Liver (tissue), 9 donors: Measurements from ENCODE around the gene THOP1. TPM values are rescaled to one million over a fixed set of nuclear protein-coding genes. Genes with fewer than 3 reads are reported as not detected.

Source experiments
- DNase-seq: peaks from one replicate; pipeline ENCODE4 v3.0.0-alpha.2; 2017; ENCODE audit warnings: low spot score
- H3K27ac ChIP-seq, 2 donors: one replicate each; pipeline ENCODE4 v1.7.0; 2013; ENCODE audit warnings: inconsistent platforms in 2 of 2, low read length in 2 of 2, control low read depth in 1 of 2, low read depth in 1 of 2, mild to moderate bottlenecking in 1 of 2
- H3K27me3 ChIP-seq, 4 donors: one replicate each; pipeline versions ENCODE4 v1.6.1 to v1.7.0; 2013; ENCODE audit warnings: low read length in 3 of 4, inconsistent platforms in 1 of 4, mild to moderate bottlenecking in 1 of 4, moderate library complexity in 1 of 4; ENCODE audit not compliant: control insufficient read depth in 4 of 4, insufficient read depth in 4 of 4
- H3K36me3 ChIP-seq, 4 donors: one replicate each; pipeline versions ENCODE4 v1.6.1 to v1.7.0; 2013; ENCODE audit warnings: low read length in 3 of 4, mild to moderate bottlenecking in 3 of 4, low read depth in 1 of 4, moderate library complexity in 1 of 4; ENCODE audit not compliant: control insufficient read depth in 4 of 4, insufficient read depth in 3 of 4
- H3K4me1 ChIP-seq, 4 donors: one replicate each; pipeline versions ENCODE4 v1.6.1 to v1.7.0; 2013; ENCODE audit warnings: low read length in 3 of 4, mild to moderate bottlenecking in 3 of 4, moderate library complexity in 1 of 4; ENCODE audit not compliant: control insufficient read depth in 4 of 4, insufficient read depth in 4 of 4
- H3K4me3 ChIP-seq, 3 donors: one replicate each; pipeline versions ENCODE4 v1.6.1 to v1.7.0; 2013; ENCODE audit warnings: low read length in 3 of 3, control low read depth in 1 of 3, low read depth in 1 of 3, mild to moderate bottlenecking in 1 of 3
- H3K9ac ChIP-seq, 2 donors: one replicate each; pipeline ENCODE4 v1.7.0; 2013; ENCODE audit warnings: low read length in 2 of 2, mild to moderate bottlenecking in 2 of 2, moderate library complexity in 2 of 2, control low read depth in 1 of 2, low read depth in 1 of 2
- H3K9me3 ChIP-seq, 4 donors: one replicate each; pipeline versions ENCODE4 v1.6.1 to v1.7.0; 2013; ENCODE audit warnings: low read length in 3 of 4; ENCODE audit not compliant: control insufficient read depth in 4 of 4
- CTCF ChIP-seq: fragments of 150-350 bp; IDR thresholded peaks from 2 replicates; pipeline ENCODE4 v1.5.1; 2017; ENCODE audit warnings: improper control_type of control experiment, low read depth, low read length; ENCODE audit not compliant: missing input control
- EGR1 ChIP-seq, 2 donors: IDR thresholded peaks; 2 replicates each; pipeline ENCODE4 v1.6.1; 2016 to 2018; ENCODE audit warnings: antibody characterized with exemption in 2 of 2, low read depth in 2 of 2
- FOXA1 ChIP-seq: IDR thresholded peaks from 2 replicates; pipeline ENCODE4 v1.6.1; 2016; ENCODE audit warnings: antibody characterized with exemption
- FOXA2 ChIP-seq: IDR thresholded peaks from 2 replicates; pipeline ENCODE4 v1.6.1; 2016; ENCODE audit warnings: antibody characterized with exemption
- GABPA ChIP-seq, 2 donors: IDR thresholded peaks in 1 of 2; conservative IDR thresholded peaks in 1 of 2; 2 replicates each; pipeline ENCODE4 v1.6.1; 2016; ENCODE audit warnings: antibody characterized with exemption in 2 of 2, mild to moderate bottlenecking in 1 of 2, moderate library complexity in 1 of 2
- HNF4A ChIP-seq, 2 donors: conservative IDR thresholded peaks; 2 replicates each; pipeline ENCODE4 v1.6.1; 2016; ENCODE audit warnings: antibody characterized with exemption in 2 of 2, mild to moderate bottlenecking in 2 of 2
- HNF4G ChIP-seq: IDR thresholded peaks from 2 replicates; pipeline ENCODE4 v1.6.1; 2016; ENCODE audit warnings: antibody characterized with exemption
- JUND ChIP-seq, 2 donors: IDR thresholded peaks; 2 replicates each; pipeline ENCODE4 v1.6.1; 2016; ENCODE audit warnings: antibody characterized with exemption in 2 of 2
- NR2F2 ChIP-seq: IDR thresholded peaks from 2 replicates; pipeline ENCODE4 v1.6.1; 2016; ENCODE audit warnings: antibody characterized with exemption
- RAD21 ChIP-seq, 2 donors: IDR thresholded peaks; 2 replicates each; pipeline ENCODE4 v1.6.1; 2016; ENCODE audit warnings: antibody characterized with exemption in 2 of 2, mild to moderate bottlenecking in 2 of 2
- RXRA ChIP-seq, 2 donors: IDR thresholded peaks; 2 replicates each; pipeline ENCODE4 v1.6.1; 2017 to 2018; ENCODE audit warnings: antibody characterized with exemption in 2 of 2, mild to moderate bottlenecking in 1 of 2
- SP1 ChIP-seq: IDR thresholded peaks from 2 replicates; pipeline ENCODE4 v1.6.1; 2018; ENCODE audit warnings: antibody characterized with exemption, mild to moderate bottlenecking
- TAF1 ChIP-seq: conservative IDR thresholded peaks from 2 replicates; pipeline ENCODE4 v1.6.1; 2016; ENCODE audit warnings: antibody characterized with exemption, mild to moderate bottlenecking
- YY1 ChIP-seq: IDR thresholded peaks from 2 replicates; pipeline ENCODE4 v1.6.1; 2016; ENCODE audit warnings: antibody characterized with exemption, mild to moderate bottlenecking
- WGBS: extraction: QIAGEN DNeasy Blood & Tissue Kit; methylation state at CpG from one replicate; pipeline ENCODE4 v1.1.7; 2013; 5-methylcytosine and 5-hydroxymethylcytosine counted together
- polyA plus RNA-seq, 2 donors: library from polyadenylated mRNA; stranded (reverse) in 1 of 2; unstranded in 1 of 2; fragments of 200-250 nt in 1 of 2; fragments of >200 nt in 1 of 2; fragmentation: Nextera tagmentation in 1 of 2; extraction: Ambion mirVana in 1 of 2; gene quantifications; one replicate each; pipeline versions ENCODE4 v1.2.1 to v1.2.3, GENCODE V29; 2013 to 2015
- total RNA-seq, 2 donors: library from RNA; depleted of rRNA; stranded (reverse); fragments of >200 nt; gene quantifications; one replicate each; pipeline ENCODE4 v1.2.3, GENCODE V29; 2014
- TF ChIP-seq, protein P1 (sequence below): IDR thresholded peaks from 2 replicates; pipeline ENCODE4 v1.6.1; 2016; ENCODE audit warnings: antibody characterized with exemption
- TF ChIP-seq, protein P2 (sequence below): IDR thresholded peaks from 2 replicates; pipeline ENCODE4 v1.6.1; 2016; ENCODE audit warnings: antibody characterized with exemption
- TF ChIP-seq, protein P3 (sequence below): IDR thresholded peaks from 2 replicates; pipeline ENCODE4 v1.6.1; 2016; ENCODE audit warnings: antibody characterized with exemption
- TF ChIP-seq, protein P4 (sequence below): IDR thresholded peaks from 2 replicates; pipeline ENCODE4 v1.6.1; 2016; ENCODE audit warnings: antibody characterized with exemption, mild to moderate bottlenecking
- donor health status: healthy.
- donor health status: healthy.
- donor health status: healthy.
- donor health status: healthy.
- donor health status: healthy.

The THOP1 gene
- total and polyA plus RNA-seq, 4 donors, result 39.1 to 56.2 (median 44.7) TPM

DNA sequence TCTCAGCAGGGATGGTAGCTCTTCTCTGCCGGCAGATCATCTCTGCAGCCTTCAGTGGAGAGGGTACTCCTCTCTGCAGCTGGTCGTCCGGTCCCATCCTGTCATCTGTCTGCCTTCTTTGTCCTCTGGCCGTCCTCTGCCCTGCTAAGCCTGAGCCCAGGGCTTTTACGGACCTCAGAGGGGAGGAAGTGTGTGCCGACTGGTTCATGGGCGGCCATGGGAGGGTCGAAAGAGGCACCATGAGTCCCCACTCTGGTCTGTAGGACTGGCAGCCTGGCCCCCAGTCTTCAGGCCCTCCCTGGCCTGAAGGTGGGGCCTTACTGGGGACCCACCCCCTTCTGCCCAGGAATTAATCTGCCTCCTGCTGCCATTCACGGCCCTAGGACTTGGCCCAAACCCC, 38.3 kb downstream of the THOP1 start:
- TF ChIP-seq, protein P1, sequence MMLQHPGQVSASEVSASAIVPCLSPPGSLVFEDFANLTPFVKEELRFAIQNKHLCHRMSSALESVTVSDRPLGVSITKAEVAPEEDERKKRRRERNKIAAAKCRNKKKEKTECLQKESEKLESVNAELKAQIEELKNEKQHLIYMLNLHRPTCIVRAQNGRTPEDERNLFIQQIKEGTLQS, result no peak
- TF ChIP-seq HNF4G (no peak), FOXA1 (no peak), SP1 (no peak), RAD21 (IDR thresholded peaks at IDR 0.05) (no peak), FOXA2 (no peak)
- TF ChIP-seq, protein P2, sequence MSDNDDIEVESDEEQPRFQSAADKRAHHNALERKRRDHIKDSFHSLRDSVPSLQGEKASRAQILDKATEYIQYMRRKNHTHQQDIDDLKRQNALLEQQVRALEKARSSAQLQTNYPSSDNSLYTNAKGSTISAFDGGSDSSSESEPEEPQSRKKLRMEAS, result no peak
- no peaks in the 10 kb centered on the region for H3K27me3 ChIP-seq
- 87% methylated on average over 9 of the region's 9 CpGs for WGBS

DNA sequence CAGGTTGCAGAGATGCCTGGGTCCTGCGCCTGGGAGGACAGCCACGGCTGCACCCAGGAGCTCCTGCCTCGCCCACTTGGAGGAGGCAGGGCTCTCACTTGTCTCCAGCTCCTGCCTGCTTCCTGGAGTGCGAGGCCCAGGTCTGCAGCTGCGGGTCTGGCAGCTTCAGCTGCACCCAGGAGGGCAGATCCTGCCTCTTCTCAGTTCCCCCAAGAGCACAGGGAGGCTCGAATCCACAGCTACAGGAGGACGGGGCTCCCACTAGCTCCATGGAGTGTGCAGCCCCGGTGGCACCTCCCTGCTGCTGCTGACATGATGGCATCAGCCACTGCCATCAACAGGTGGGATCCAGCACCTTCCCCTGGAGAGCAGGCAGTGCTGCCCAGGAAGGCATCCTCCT, 38.8 kb downstream of the THOP1 start:
- H3K36me3 ChIP-seq, result peaks cover 0 to 33% (median 17%) of the 10 kb centered on the region in 4 donors
- TF ChIP-seq, protein P3, sequence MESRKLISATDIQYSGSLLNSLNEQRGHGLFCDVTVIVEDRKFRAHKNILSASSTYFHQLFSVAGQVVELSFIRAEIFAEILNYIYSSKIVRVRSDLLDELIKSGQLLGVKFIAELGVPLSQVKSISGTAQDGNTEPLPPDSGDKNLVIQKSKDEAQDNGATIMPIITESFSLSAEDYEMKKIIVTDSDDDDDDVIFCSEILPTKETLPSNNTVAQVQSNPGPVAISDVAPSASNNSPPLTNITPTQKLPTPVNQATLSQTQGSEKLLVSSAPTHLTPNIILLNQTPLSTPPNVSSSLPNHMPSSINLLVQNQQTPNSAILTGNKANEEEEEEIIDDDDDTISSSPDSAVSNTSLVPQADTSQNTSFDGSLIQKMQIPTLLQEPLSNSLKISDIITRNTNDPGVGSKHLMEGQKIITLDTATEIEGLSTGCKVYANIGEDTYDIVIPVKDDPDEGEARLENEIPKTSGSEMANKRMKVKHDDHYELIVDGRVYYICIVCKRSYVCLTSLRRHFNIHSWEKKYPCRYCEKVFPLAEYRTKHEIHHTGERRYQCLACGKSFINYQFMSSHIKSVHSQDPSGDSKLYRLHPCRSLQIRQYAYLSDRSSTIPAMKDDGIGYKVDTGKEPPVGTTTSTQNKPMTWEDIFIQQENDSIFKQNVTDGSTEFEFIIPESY, result no peak
- TF ChIP-seq, protein P2, result no peak
- TF ChIP-seq FOXA2, result no peak
- TF ChIP-seq RXRA (IDR thresholded peaks at IDR 0.05), result no peak
- no peak for TF ChIP-seq RAD21 (IDR thresholded peaks at IDR 0.05)
- no peak for TF ChIP-seq NR2F2
- no peak for TF ChIP-seq GABPA (IDR thresholded peaks at IDR 0.05 in 1 of 2, conservative IDR thresholded peaks at IDR 0.05 in 1 of 2)
- no peak for TF ChIP-seq SP1
- TF ChIP-seq, protein P4, sequence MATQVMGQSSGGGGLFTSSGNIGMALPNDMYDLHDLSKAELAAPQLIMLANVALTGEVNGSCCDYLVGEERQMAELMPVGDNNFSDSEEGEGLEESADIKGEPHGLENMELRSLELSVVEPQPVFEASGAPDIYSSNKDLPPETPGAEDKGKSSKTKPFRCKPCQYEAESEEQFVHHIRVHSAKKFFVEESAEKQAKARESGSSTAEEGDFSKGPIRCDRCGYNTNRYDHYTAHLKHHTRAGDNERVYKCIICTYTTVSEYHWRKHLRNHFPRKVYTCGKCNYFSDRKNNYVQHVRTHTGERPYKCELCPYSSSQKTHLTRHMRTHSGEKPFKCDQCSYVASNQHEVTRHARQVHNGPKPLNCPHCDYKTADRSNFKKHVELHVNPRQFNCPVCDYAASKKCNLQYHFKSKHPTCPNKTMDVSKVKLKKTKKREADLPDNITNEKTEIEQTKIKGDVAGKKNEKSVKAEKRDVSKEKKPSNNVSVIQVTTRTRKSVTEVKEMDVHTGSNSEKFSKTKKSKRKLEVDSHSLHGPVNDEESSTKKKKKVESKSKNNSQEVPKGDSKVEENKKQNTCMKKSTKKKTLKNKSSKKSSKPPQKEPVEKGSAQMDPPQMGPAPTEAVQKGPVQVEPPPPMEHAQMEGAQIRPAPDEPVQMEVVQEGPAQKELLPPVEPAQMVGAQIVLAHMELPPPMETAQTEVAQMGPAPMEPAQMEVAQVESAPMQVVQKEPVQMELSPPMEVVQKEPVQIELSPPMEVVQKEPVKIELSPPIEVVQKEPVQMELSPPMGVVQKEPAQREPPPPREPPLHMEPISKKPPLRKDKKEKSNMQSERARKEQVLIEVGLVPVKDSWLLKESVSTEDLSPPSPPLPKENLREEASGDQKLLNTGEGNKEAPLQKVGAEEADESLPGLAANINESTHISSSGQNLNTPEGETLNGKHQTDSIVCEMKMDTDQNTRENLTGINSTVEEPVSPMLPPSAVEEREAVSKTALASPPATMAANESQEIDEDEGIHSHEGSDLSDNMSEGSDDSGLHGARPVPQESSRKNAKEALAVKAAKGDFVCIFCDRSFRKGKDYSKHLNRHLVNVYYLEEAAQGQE, result no peak
- no peak for TF ChIP-seq JUND (IDR thresholded peaks at IDR 0.05)
- TF ChIP-seq HNF4G, result no peak
- TF ChIP-seq FOXA1, result no peak
- TF ChIP-seq CTCF, result no peak
- no peak for TF ChIP-seq HNF4A (conservative IDR thresholded peaks at IDR 0.05)
- no peak for TF ChIP-seq TAF1
- TF ChIP-seq YY1, result no peak
- TF ChIP-seq, protein P1, result no peak
- TF ChIP-seq EGR1 (IDR thresholded peaks at IDR 0.05; ENCODE audit: low read depth in 2 of 2), result no peak
- no peak overlapping the region for H3K9ac ChIP-seq
- no peaks in the 10 kb centered on the region for H3K27me3 ChIP-seq
- H3K4me3 ChIP-seq, result no peak overlapping the region
- WGBS, result 76% methylated on average over 8 of the region's 8 CpGs
- DNase-seq, result no peak
- H3K4me1 ChIP-seq, result peaks cover 0 to 12% (median 4%) of the 10 kb centered on the region in 4 donors
- peaks cover 0 to 16% (median 14%) of the 10 kb centered on the region in 4 donors for H3K9me3 ChIP-seq
- H3K27ac ChIP-seq, result no peak overlapping the region

More for the DNA sequence above, 38.3 kb downstream of the THOP1 start:
- DNase-seq, result no peak
- H3K4me3 ChIP-seq, result no peak overlapping the region
- H3K36me3 ChIP-seq, result peaks cover 0 to 33% (median 17%) of the 10 kb centered on the region in 4 donors
- peaks cover 0 to 12% (median 4%) of the 10 kb centered on the region in 4 donors for H3K4me1 ChIP-seq
- peaks cover 0 to 16% (median 14%) of the 10 kb centered on the region in 4 donors for H3K9me3 ChIP-seq
- no peak overlapping the region for H3K9ac ChIP-seq
- no peak overlapping the region for H3K27ac ChIP-seq
